Measurements from ENCODE around the gene GYPA. TPM values are rescaled to one million over a fixed set of nuclear protein-coding genes. Genes with fewer than 3 reads are reported as not detected.
A peak's percentile ranks its signal among the peaks of the same experiment; 100 is the strongest.
"Not testable (repeated sequence)": the region's sequence is repeated elsewhere in the genome, so short reads cannot be mapped to it uniquely, and the experiment has no call there.

Gene GYPA
- total RNA-seq, 1 donor from 2014 or later = not detected

- no peak overlapping the region for H3K27ac ChIP-seq
- no peak overlapping the region for H3K4me3 ChIP-seq
- no peak for ATAC-seq
- intact Hi-C loops (cut with DNase I) = no loop called here
- no peaks in the 10 kb centered on the region for H3K36me3 ChIP-seq
- H3K4me1 ChIP-seq = no peaks in the 10 kb centered on the region
- no peaks in the 10 kb centered on the region for H3K27me3 ChIP-seq
- TF ChIP-seq CTCF (IDR thresholded peaks at IDR 0.05) = no peak
- no peaks in the 10 kb centered on the region for H3K9me3 ChIP-seq
- DNase-seq = no peak
Measured at GRCh38 chr4:144104509-144105130, 35.9 kb downstream of the GYPA start.

DNA sequence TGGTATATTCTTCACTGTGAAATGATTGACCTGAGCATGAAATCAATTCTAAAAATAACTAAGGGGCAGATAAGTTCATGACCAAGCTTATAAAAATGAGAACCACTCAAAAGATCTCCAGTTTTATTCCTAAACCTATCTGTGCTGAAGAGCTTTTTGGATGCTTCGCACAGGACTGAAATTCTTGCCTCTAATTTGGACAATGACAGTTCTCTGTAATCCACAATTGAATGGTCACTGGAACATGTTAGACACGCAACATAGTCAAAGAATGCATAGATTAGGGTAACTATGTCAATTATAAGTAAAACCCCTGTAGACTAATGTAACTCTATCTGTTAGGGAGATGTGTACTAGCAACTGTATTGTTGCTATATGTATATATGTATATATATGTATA is 42.7 kb downstream of the GYPA start:
- H3K4me1 ChIP-seq; H3K27ac ChIP-seq; intact Hi-C loops (cut with DNase I); H3K9me3 ChIP-seq; H3K36me3 ChIP-seq; H3K4me3 ChIP-seq; H3K27me3 ChIP-seq; ATAC-seq; DNase-seq: not testable (repeated sequence)

GRCh38 chr4:144093995-144094394 is 46.5 kb downstream of the GYPA start:
- H3K9me3 ChIP-seq; H3K27ac ChIP-seq; H3K36me3 ChIP-seq; H3K4me1 ChIP-seq; H3K27me3 ChIP-seq; DNase-seq; H3K4me3 ChIP-seq; intact Hi-C loops (cut with DNase I); ATAC-seq: not testable (repeated sequence)

DNA sequence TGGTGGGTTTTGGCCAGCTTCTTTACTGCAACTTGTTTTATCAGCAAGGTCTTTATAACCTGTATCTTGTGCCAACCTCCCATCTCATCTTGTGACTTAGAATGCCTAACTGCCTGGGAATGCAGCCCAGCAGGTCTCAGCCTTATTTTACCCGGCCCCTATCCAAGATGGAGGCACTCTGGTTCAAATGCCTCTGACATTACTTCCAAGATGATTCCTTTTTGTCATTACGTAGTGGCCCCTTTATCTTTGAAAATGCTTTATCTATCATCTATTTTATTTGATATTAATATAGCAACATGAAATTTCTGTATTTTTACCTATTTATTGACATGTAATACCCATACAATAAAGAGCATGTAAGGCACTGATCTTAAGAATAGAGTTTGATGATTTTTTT is 49.3 kb downstream of the GYPA start:
- intact Hi-C loops (cut with DNase I); DNase-seq; H3K4me1 ChIP-seq; H3K27ac ChIP-seq; H3K36me3 ChIP-seq; H3K9me3 ChIP-seq; H3K4me3 ChIP-seq; ATAC-seq; H3K27me3 ChIP-seq: not testable (repeated sequence)

DNA sequence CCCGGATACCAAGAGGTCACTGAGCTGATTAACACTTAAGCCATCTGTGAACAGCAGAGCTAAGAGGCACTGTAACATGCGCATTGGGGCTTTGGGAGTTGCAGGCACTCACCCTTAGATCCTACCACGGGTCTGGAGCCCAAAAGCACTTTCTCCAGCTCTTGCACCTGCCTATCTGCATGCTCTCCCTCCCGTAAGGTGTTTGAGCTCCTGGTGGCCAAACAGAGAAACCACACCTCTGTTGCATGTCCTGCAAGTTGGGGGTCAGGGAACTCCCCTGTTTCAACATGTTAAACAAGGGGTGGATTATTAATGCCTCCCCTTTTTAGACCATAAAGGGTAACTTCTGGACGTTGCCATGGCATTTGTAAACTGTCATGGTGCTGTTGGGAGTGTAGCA is 49.8 kb downstream of the GYPA start:
- H3K4me1 ChIP-seq = no peaks in the 10 kb centered on the region
- no peaks in the 10 kb centered on the region for H3K27me3 ChIP-seq
- intact Hi-C loops (cut with DNase I) = no loop called here
- DNase-seq (no peak), ATAC-seq (no peak)
- H3K4me3 ChIP-seq = no peak overlapping the region
- H3K27ac ChIP-seq = no peak overlapping the region
- H3K9me3 ChIP-seq = no peaks in the 10 kb centered on the region
- H3K36me3 ChIP-seq = no peaks in the 10 kb centered on the region
- no peak for TF ChIP-seq CTCF (IDR thresholded peaks at IDR 0.05)

- DNase-seq; H3K27ac ChIP-seq; ATAC-seq; H3K27me3 ChIP-seq; H3K4me3 ChIP-seq; intact Hi-C loops (cut with DNase I); H3K36me3 ChIP-seq; H3K9me3 ChIP-seq; H3K4me1 ChIP-seq: not testable (repeated sequence)
Measured at GRCh38 chr4:144082053-144082452, 58.5 kb downstream of the GYPA start.

DNA sequence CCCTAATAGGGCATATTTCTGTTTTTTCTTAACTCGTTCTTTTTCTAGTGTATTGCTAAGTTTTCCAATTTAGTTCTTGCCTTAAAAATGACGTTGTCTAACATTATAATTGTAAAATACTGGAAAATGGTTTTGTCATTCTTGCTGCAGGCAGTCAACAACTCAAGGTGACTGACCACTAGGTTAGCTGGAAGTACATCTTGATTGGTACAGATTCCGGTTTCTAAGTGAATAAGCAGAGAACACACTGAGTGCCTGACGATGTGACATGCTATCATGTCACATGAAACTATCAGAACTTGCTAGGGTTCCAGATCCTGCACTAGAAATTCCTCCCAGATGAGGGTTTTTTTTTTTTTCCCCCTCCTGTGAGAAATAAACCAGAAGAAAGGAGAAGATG is 60.4 kb downstream of the GYPA start:
- H3K27ac ChIP-seq; H3K27me3 ChIP-seq; H3K36me3 ChIP-seq; H3K9me3 ChIP-seq; DNase-seq; ATAC-seq; intact Hi-C loops (cut with DNase I); H3K4me1 ChIP-seq; H3K4me3 ChIP-seq: not testable (repeated sequence)

- H3K36me3 ChIP-seq; H3K4me3 ChIP-seq; DNase-seq; ATAC-seq; H3K4me1 ChIP-seq; intact Hi-C loops (cut with DNase I); H3K27me3 ChIP-seq; H3K9me3 ChIP-seq; H3K27ac ChIP-seq: not testable (repeated sequence)
Measured at GRCh38 chr4:144078746-144079145, 61.8 kb downstream of the GYPA start.

GRCh38 chr4:144061556-144061955 is 79.0 kb downstream of the GYPA start:
- H3K9me3 ChIP-seq; H3K4me3 ChIP-seq; intact Hi-C loops (cut with DNase I); H3K36me3 ChIP-seq; H3K27ac ChIP-seq; H3K4me1 ChIP-seq; H3K27me3 ChIP-seq; ATAC-seq; DNase-seq: not testable (repeated sequence)

DNA sequence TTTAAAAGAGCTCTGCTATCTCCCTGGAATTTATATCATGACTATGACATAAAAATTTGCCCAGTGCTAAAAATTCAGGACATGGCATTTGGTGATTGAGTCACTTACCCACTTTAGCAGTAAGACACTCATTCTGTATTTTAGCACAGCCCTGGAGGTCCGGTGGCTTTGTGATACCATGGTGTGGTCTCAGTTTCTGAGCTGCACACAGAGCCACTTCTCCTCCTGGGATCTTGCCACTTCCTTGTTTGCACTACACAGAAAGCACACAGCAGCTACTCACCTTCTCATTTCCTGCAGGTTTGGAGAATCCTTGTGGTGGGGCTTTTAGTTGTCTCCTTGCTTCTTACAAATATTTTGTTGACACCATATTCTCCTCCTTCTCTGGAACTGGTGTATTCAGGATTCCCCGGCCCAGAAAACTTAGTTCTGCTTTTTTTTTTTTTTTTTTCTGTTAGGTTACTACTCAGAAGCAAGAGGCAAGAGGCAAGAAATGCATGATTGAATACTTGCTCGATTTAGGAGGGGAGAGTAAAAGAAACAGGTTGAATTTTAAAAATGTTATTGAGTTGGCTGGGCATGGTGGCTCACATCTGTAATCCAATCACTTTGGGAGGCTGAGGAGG is 80.2 kb downstream of the GYPA start:
- H3K27ac ChIP-seq; DNase-seq; H3K4me1 ChIP-seq; H3K9me3 ChIP-seq; intact Hi-C loops (cut with DNase I); H3K4me3 ChIP-seq; H3K27me3 ChIP-seq; H3K36me3 ChIP-seq: not testable (repeated sequence)
- ATAC-seq = peak; percentile 59

Data from upper lobe of right lung (tissue), 1 donor.